NCI-H524 treated with DMSO at 0.1 percent for 48 hours (cell line): ENCODE measurements around the gene ATM.
"Not testable (repeated sequence)": the region's sequence is repeated elsewhere in the genome, so short reads cannot be mapped to it uniquely, and the experiment has no call there.

Experiments
- DNase-seq: peaks from one replicate; lab custom pipeline; 2025; lab: John Stamatoyannopoulos, UW

ATM gene

GRCh38 chr11:108221911-108222573, 825 bp upstream of the ATM start:
- no peak for DNase-seq

GRCh38 chr11:108223348-108224149, 682 bp downstream of the ATM start:
- no peak for DNase-seq

GRCh38 chr11:108224366-108224765, 1.5 kb downstream of the ATM start:
- DNase-seq, result no peak

GRCh38 chr11:108224911-108225786, 2.3 kb downstream of the ATM start:
- DNase-seq, result no peak

- no peak for DNase-seq
These were observed 3.2 kb downstream of the ATM start for GRCh38 chr11:108226036-108226435.

- DNase-seq, result no peak
These were observed 5.4 kb downstream of the ATM start for GRCh38 chr11:108228251-108228650.

GRCh38 chr11:108233277-108233945, 10.5 kb downstream of the ATM start:
- no peak for DNase-seq

- no peak for DNase-seq
These were observed 12.3 kb downstream of the ATM start for GRCh38 chr11:108235192-108235591.

- DNase-seq, result no peak
These were observed 12.8 kb downstream of the ATM start for GRCh38 chr11:108235633-108236032.

GRCh38 chr11:108237058-108237481, 14.2 kb downstream of the ATM start:
- no peak for DNase-seq

GRCh38 chr11:108239076-108239475, 16.2 kb downstream of the ATM start:
- no peak for DNase-seq

- no peak for DNase-seq
These were observed 18.6 kb downstream of the ATM start for GRCh38 chr11:108241330-108242037.

GRCh38 chr11:108242422-108242821, 19.6 kb downstream of the ATM start:
- DNase-seq, result no peak

GRCh38 chr11:108246308-108246707, 23.4 kb downstream of the ATM start:
- DNase-seq, result no peak

- no peak for DNase-seq
These were observed 24.0 kb downstream of the ATM start for GRCh38 chr11:108246885-108247284.

GRCh38 chr11:108253176-108253575, 30.3 kb downstream of the ATM start:
- DNase-seq, result no peak

- DNase-seq, result no peak
These were observed 46.7 kb downstream of the ATM start for GRCh38 chr11:108269583-108269982.

GRCh38 chr11:108276985-108277616, 54.2 kb downstream of the ATM start:
- DNase-seq, result not testable (repeated sequence)

- DNase-seq, result peak; percentile 96
These were observed 55.7 kb downstream of the ATM start for GRCh38 chr11:108278546-108278945.

GRCh38 chr11:108278954-108279353, 56.1 kb downstream of the ATM start:
- no peak for DNase-seq

- no peak for DNase-seq
These were observed 63.5 kb downstream of the ATM start for GRCh38 chr11:108286370-108286769.
